ENCODE measurements around the gene LRRC4C. TPM values are rescaled to one million over a fixed set of nuclear protein-coding genes. Genes with fewer than 3 reads are reported as not detected.

LRRC4C gene
- total and polyA plus RNA-seq, 10 of the 15 experiments (the other 5 are each of a cell fraction or from before 2014, with no cell fraction given): 1.5 TPM; not detected in 9

GRCh38 chr11:40223596-40224330, 1235.7 kb downstream of the LRRC4C start:
- Histone ChIP-seq H3K9ac (ENCODE audit: control insufficient read depth, insufficient read depth, low read length) (no peak overlapping the region), H3K4me1 (ENCODE audit: control insufficient read depth, insufficient read depth, low read length) (no peaks in the 10 kb centered on the region), H3K27me3 (replicated peaks in 1 of 2; ENCODE audit: control insufficient read depth in 2 of 2, insufficient read depth in 2 of 2, low read length in 1 of 2) (no peaks in the 10 kb centered on the region), H3K27ac (ENCODE audit: control insufficient read depth, insufficient read depth) (no peak overlapping the region), H3K4me2 (ENCODE audit: control insufficient read depth, insufficient read depth) (no peak overlapping the region), H4K20me1 (ENCODE audit: control insufficient read depth, insufficient read depth) (no peaks in the 10 kb centered on the region), H3K79me2 (ENCODE audit: control insufficient read depth, insufficient read depth, low read length) (no peaks in the 10 kb centered on the region), H3K4me3 (no peak overlapping the region), H3K36me3 (ENCODE audit: control insufficient read depth in 2 of 2, insufficient read depth in 2 of 2, low read length in 1 of 2) (no peaks in the 10 kb centered on the region), H2AFZ (ENCODE audit: control insufficient read depth, low read depth, low read length) (no peak overlapping the region), H3K9me3 (replicated peaks; ENCODE audit: control insufficient read depth, insufficient read depth, low read length) (no peaks in the 10 kb centered on the region)
- no TSS peak for BruUV-seq (replicated peaks)
- ChIA-PET POLR2A (no interaction called here), CTCF (no interaction called here), SMC1A (ENCODE audit: uncharacterized antibody, unreplicated experiment) (no interaction called here), RAD21 (ENCODE audit: unreplicated experiment) (no interaction called here)
- in situ Hi-C loops (cut with MboI) (no loop called here), intact Hi-C loops (cut with micrococcal nuclease; ENCODE audit: unreplicated experiment) (no loop called here)
- no peak for FAIRE-seq
- WGBS (ENCODE audit: insufficient coverage, insufficient replicate concordance, low lambda C conversion rate, missing lambda C conversion rate): 46% methylated on average over 2 of the region's 2 CpGs
- TF ChIP-seq MYC (IDR thresholded peaks at IDR 0.05; ENCODE audit: insufficient read depth, insufficient read length, insufficient replicate concordance, low read length, severe bottlenecking) (no peak), ZBTB11 (CRISPR knock-in tag; IDR thresholded peaks at IDR 0.05) (no peak), PAX8 (IDR thresholded peaks at IDR 0.05) (no peak), STAT3 (IDR thresholded peaks at IDR 0.05; ENCODE audit: low read depth, low read length) (no peak), YY1 (IDR thresholded peaks at IDR 0.05; ENCODE audit: low read depth, low read length) (no peak), SUZ12 (IDR thresholded peaks at IDR 0.05; ENCODE audit: unreplicated experiment) (no peak), RFX5 (IDR thresholded peaks at IDR 0.05; ENCODE audit: low read depth, low read length) (no peak), RAD21 (IDR thresholded peaks at IDR 0.05; ENCODE audit: insufficient read depth, low read depth, low read length) (no peak), ATF2 (IDR thresholded peaks at IDR 0.05; ENCODE audit: low read length) (no peak), BACH1 (IDR thresholded peaks at IDR 0.05; ENCODE audit: borderline replicate concordance) (no peak), KDM1A (IDR thresholded peaks at IDR 0.05; ENCODE audit: borderline replicate concordance) (no peak), CHD1 (IDR thresholded peaks at IDR 0.05; ENCODE audit: low read depth, low read length) (no peak), NR2C2 (IDR thresholded peaks at IDR 0.05; ENCODE audit: borderline replicate concordance, control insufficient read depth, insufficient read length, low read depth) (no peak), ZBED1 (IDR thresholded peaks at IDR 0.05; ENCODE audit: borderline replicate concordance) (no peak), RCOR1 (conservative IDR thresholded peaks at IDR 0.05; ENCODE audit: low read depth, low read length) (no peak), IKZF2 (IDR thresholded peaks at IDR 0.05) (no peak), BCL11A (IDR thresholded peaks at IDR 0.05; ENCODE audit: low read depth, low read length) (no peak), LARP7 (IDR thresholded peaks at IDR 0.05) (no peak), ZNF217 (IDR thresholded peaks at IDR 0.05) (no peak)
- ATAC-seq: no peak
- DNase-seq (ENCODE audit: low read depth, low spot score): no peak
